T-cell (primary cell): ENCODE results near the gene PRKAR2B. TPM values are rescaled to one million over a fixed set of nuclear protein-coding genes. Genes with fewer than 3 reads are reported as not detected.

Experiments used
- ATAC-seq, 4 experiments: fragments of 200-7000 bp in 3 of 4; fragments of 150-1000 bp in 1 of 4; cut with Tn5 transposase; replicated peaks in 1 of 4; 1 replicate in 3 of 4; 2 replicates in 1 of 4; pipeline ENCODE4 v1.10.0; 2021; ENCODE audit warnings: moderate library complexity in 3 of 4, mild to moderate bottlenecking in 2 of 4, moderate number of reproducible peaks in 1 of 4
- CTCF ChIA-PET, 2 donors: fragments of 300-600 bp; sonication (Branson Sonifier 250); formaldehyde crosslinking; loops; one replicate each; lab custom pipeline; 2022; ENCODE audit warnings: antibody characterized with exemption in 2 of 2; lab: Charles Lee
- POLR2A ChIA-PET, 2 donors: fragments of 300-600 bp; sonication (Branson Sonifier 250); formaldehyde crosslinking; loops; one replicate each; lab custom pipeline; 2022; ENCODE audit warnings: antibody characterized with exemption in 2 of 2; lab: Charles Lee
- DNase-seq, 35 experiments: peaks; one replicate each; pipeline versions ENCODE4 v3.0.0 to v3.0.0-alpha.2; 2013 to 2023
- H3K27ac ChIP-seq: one replicate; pipeline ENCODE4 v1.5.1; 2013; ENCODE audit warnings: low read length
- H3K27me3 ChIP-seq, 2 experiments: replicated peaks in 1 of 2; 1 replicate in 1 of 2; 2 replicates in 1 of 2; pipeline versions ENCODE4 v1.6.1 to v1.7.0; 2013; ENCODE audit warnings: low read length in 1 of 2, mixed read lengths in 1 of 2; ENCODE audit not compliant: control insufficient read depth in 2 of 2, insufficient read depth in 2 of 2; ENCODE audit errors: extremely low read depth in 1 of 2
- H3K36me3 ChIP-seq, 2 donors: 1 replicate in 1 of 2; 2 replicates in 1 of 2; pipeline versions ENCODE4 v1.6.1 to v1.7.0; 2013; ENCODE audit warnings: low read length in 1 of 2; ENCODE audit not compliant: control insufficient read depth in 2 of 2, insufficient read depth in 1 of 2; ENCODE audit errors: extremely low read depth in 1 of 2
- H3K4me1 ChIP-seq, 2 experiments: 1 replicate in 1 of 2; 2 replicates in 1 of 2; pipeline versions ENCODE4 v1.6.1 to v1.7.0; 2013; ENCODE audit warnings: low read length in 2 of 2, mixed read lengths in 1 of 2; ENCODE audit not compliant: insufficient read depth in 2 of 2, control insufficient read depth in 1 of 2; ENCODE audit errors: extremely low read depth in 1 of 2
- H3K4me3 ChIP-seq, 2 donors: 1 replicate in 1 of 2; 2 replicates in 1 of 2; pipeline versions ENCODE4 v1.5.1 to v1.7.0; 2013; ENCODE audit warnings: mild to moderate bottlenecking in 2 of 2, low read length in 1 of 2, moderate library complexity in 1 of 2; ENCODE audit not compliant: control insufficient read depth in 1 of 2; ENCODE audit errors: extremely low read depth in 1 of 2
- H3K9me3 ChIP-seq: 2 replicates; pipeline ENCODE4 v1.7.0; 2013
- H3K27ac Mint-ChIP-seq, 2 donors: one replicate each; pipeline ENCODE4 v1.8.0; 2020 to 2021; ENCODE audit warnings: mild to moderate bottlenecking in 2 of 2, mixed read lengths in 2 of 2
- H3K27me3 Mint-ChIP-seq, 2 donors: one replicate each; pipeline ENCODE4 v1.8.0; 2021 to 2022; ENCODE audit warnings: mixed read lengths in 2 of 2
- H3K36me3 Mint-ChIP-seq: one replicate; pipeline ENCODE4 v1.8.0; 2021; ENCODE audit warnings: mixed read lengths
- H3K4me1 Mint-ChIP-seq, 3 donors: one replicate each; pipeline ENCODE4 v1.8.0; 2020 to 2022; ENCODE audit warnings: mixed read lengths in 3 of 3, mild to moderate bottlenecking in 1 of 3
- H3K4me3 Mint-ChIP-seq, 3 donors: one replicate each; pipeline ENCODE4 v1.8.0; 2020 to 2022; ENCODE audit warnings: mild to moderate bottlenecking in 3 of 3, mixed read lengths in 3 of 3, moderate library complexity in 3 of 3
- H3K9me3 Mint-ChIP-seq, 3 donors: one replicate each; pipeline ENCODE4 v1.8.0; 2020 to 2022; ENCODE audit warnings: mixed read lengths in 3 of 3
- WGBS: methylation state at CpG from one replicate; pipeline ENCODE4 v1.1.5; 2013; ENCODE audit warnings: missing lambda C conversion rate; ENCODE audit not compliant: insufficient coverage; 5-methylcytosine and 5-hydroxymethylcytosine counted together
- total RNA-seq, 35 experiments: library from RNA in 6 of 35; stranded (reverse) in 6 of 35; fragments of 120-200 nt in 1 of 35; gene quantifications; one replicate each; pipeline versions ENCODE4 v1.2.1 to v1.2.4 and lab custom pipeline; 2013 to 2026

The PRKAR2B gene
- total RNA-seq, 5 donors from 2014 or later (not counting 1 experiment from before 2014, with no cell fraction given) = 0.58 to 2.2 (median 1.0) TPM

DNA sequence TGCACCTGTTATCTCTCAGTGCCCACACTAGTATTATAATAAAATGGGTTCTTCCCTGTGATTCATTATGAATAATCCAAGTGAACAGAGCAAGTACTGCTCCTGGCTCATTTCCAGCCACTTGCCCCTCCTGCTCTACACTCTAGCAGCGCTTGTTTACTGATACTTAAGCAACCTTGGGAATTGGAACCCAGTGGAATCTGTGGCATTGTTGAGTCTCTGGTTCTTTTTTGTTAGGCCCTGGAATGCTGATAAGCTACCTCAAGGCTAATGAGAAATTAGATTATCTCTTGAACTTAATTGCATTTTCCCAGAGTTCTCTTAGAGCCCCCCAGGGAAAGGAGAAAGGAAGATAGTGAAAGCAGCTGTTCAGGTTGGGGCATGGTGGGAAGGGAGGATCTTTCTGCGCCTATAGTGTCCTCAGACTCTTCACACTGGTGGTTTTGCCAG lies 34.0 kb downstream of the PRKAR2B start:
- no peak for DNase-seq
- Mint-ChIP-seq H3K4me1 (no peaks in the 10 kb centered on the region), H3K36me3 (no peaks in the 10 kb centered on the region), H3K9me3 (no peaks in the 10 kb centered on the region), H3K27me3 (no peaks in the 10 kb centered on the region), H3K4me3 (no peak overlapping the region), H3K27ac (no peak overlapping the region)
- no peaks in the 10 kb centered on the region for H3K27me3 ChIP-seq
- no peaks in the 10 kb centered on the region for H3K9me3 ChIP-seq
- H3K36me3 ChIP-seq = no peaks in the 10 kb centered on the region
- 86% methylated on average over 1 of the region's 2 CpGs for WGBS
- ChIA-PET CTCF (no interaction called here), POLR2A (no interaction called here)
- H3K27ac ChIP-seq = no peak overlapping the region
- no peak for ATAC-seq
- H3K4me1 ChIP-seq = no peaks in the 10 kb centered on the region
- no peak overlapping the region for H3K4me3 ChIP-seq

DNA sequence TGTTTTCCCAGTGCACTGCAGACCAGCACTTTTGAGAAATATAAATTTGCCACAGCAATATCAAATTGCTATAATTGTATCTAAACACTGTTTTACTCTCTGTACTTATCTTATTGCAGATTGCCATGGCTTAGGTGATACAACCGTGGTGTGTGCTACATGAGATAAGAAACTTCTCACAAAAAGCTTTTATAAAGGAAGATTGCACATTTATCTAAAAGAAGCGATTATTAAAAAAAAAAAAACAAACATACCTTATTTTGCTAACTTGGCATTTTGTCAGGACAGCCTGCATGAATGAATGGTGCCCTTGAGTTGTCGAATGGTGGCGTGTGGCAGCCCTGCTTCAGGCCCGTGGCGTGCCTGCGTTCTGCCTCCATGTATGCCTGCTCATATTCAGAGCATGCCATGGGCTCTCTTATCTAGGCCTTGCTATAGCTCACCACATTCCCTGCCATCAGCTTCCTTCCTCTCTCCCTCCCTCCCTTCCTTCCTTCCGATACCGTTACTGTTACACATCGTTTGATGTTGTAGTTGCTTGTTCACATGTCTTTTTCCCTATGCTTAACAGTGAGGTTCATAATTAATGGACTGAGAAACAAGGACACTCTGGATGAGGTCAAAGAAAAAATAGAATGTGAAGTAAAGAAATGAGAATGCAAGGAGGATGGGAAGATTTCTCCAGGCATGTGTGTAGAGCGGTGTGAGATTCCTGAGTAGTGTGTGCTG lies 34.9 kb downstream of the PRKAR2B start:
- no peak overlapping the region for H3K27ac ChIP-seq

DNA sequence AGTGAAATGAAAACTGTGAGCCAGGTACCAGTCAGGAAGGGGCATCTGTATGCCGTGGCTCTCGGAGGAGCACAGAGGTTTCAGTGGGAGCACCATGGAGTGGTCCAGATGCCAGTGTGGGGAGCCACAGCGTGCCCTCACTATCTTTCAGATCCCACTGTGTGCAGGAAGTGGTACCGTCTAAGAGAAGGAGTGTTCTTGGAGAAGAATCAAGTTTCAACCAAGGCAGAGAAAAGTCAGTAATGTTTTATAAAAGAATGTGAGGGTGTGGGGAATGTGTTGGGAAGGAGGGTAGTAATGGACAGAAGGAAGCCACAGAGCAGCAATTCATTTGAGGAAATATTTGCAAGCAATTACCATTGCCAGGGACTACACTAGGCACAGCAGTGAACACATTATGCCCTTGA lies 35.6 kb downstream of the PRKAR2B start:
- ChIA-PET POLR2A (interaction anchor here in 1 of 2 donors (0.5 kb wide), 1 partner anchor 21 kb away, joined by 5 read pairs; no protein-coding TSS in a partner anchor), CTCF (no interaction called here)
- H3K4me3 Mint-ChIP-seq = no peak overlapping the region
- H3K27me3 Mint-ChIP-seq = peaks cover 0 to 2% of the 10 kb centered on the region in 2 donors
- no peaks in the 10 kb centered on the region for H3K36me3 ChIP-seq
- no peaks in the 10 kb centered on the region for H3K4me1 Mint-ChIP-seq
- no peaks in the 10 kb centered on the region for H3K9me3 Mint-ChIP-seq
- no peaks in the 10 kb centered on the region for H3K9me3 ChIP-seq
- DNase-seq (no peak), ATAC-seq (no peak)
- H3K4me3 ChIP-seq = no peak overlapping the region
- no peaks in the 10 kb centered on the region for H3K4me1 ChIP-seq
- 89% methylated on average over 4 of the region's 4 CpGs for WGBS
- H3K36me3 Mint-ChIP-seq = no peaks in the 10 kb centered on the region
- no peak overlapping the region for H3K27ac Mint-ChIP-seq
- H3K27me3 ChIP-seq = no peaks in the 10 kb centered on the region
- no peak overlapping the region for H3K27ac ChIP-seq

More for the DNA sequence above, 34.9 kb downstream of the PRKAR2B start:
- no peaks in the 10 kb centered on the region for H3K27me3 Mint-ChIP-seq
- DNase-seq (no peak), ATAC-seq (no peak)
- H3K27ac Mint-ChIP-seq = no peak overlapping the region
- Histone ChIP-seq H3K27me3 (no peaks in the 10 kb centered on the region), H3K4me3 (no peak overlapping the region), H3K9me3 (no peaks in the 10 kb centered on the region), H3K4me1 (no peaks in the 10 kb centered on the region), H3K36me3 (no peaks in the 10 kb centered on the region)
- no peaks in the 10 kb centered on the region for H3K4me1 Mint-ChIP-seq
- H3K4me3 Mint-ChIP-seq = no peak overlapping the region
- H3K36me3 Mint-ChIP-seq = no peaks in the 10 kb centered on the region
- H3K9me3 Mint-ChIP-seq = no peaks in the 10 kb centered on the region
- CTCF ChIA-PET = no interaction called here
- POLR2A ChIA-PET = interaction anchor here in 1 of 2 donors (0.5 kb wide), 1 partner anchor 22 kb away, joined by 5 read pairs; no protein-coding TSS in a partner anchor
- 91% methylated on average over 7 of the region's 11 CpGs for WGBS

DNA sequence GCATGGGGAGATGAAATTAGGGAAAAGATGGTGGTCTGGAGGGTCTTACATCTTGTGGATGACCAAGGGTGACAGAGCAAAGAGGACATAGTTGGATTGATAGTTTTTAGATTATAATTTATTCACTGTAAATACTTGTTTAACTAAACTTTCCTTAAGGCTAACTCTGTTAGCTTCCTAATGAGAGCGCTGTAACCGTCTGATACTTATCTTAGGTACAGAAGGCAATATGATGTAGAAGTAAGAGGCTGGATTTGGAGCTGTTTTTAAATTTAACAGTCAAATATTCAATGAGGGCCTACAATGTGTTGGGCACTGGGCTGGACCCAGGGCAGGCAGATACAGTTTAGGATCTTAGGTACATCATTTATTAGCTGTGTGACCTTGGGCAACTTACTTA lies 36.0 kb downstream of the PRKAR2B start:
- no peaks in the 10 kb centered on the region for H3K27me3 ChIP-seq
- DNase-seq = no peak
- H3K27me3 Mint-ChIP-seq = peaks cover 0 to 2% of the 10 kb centered on the region in 2 donors
- H3K27ac Mint-ChIP-seq = no peak overlapping the region
- no peaks in the 10 kb centered on the region for H3K36me3 ChIP-seq
- H3K9me3 Mint-ChIP-seq = no peaks in the 10 kb centered on the region
- H3K4me3 Mint-ChIP-seq = no peak overlapping the region
- H3K27ac ChIP-seq = no peak overlapping the region
- no peaks in the 10 kb centered on the region for H3K9me3 ChIP-seq
- POLR2A ChIA-PET = no interaction called here
- CTCF ChIA-PET = interaction anchor here in 1 of 2 donors (0.6 to 0.7 kb wide), 2 partner anchors 10 to 16 kb away, joined by 3 read pairs; no protein-coding TSS in a partner anchor
- WGBS = no CpG with 5 or more reads among the region's 2 CpGs
- no peak for ATAC-seq
- H3K4me3 ChIP-seq = no peak overlapping the region
- no peaks in the 10 kb centered on the region for H3K4me1 ChIP-seq
- no peaks in the 10 kb centered on the region for H3K4me1 Mint-ChIP-seq
- H3K36me3 Mint-ChIP-seq = no peaks in the 10 kb centered on the region

DNA sequence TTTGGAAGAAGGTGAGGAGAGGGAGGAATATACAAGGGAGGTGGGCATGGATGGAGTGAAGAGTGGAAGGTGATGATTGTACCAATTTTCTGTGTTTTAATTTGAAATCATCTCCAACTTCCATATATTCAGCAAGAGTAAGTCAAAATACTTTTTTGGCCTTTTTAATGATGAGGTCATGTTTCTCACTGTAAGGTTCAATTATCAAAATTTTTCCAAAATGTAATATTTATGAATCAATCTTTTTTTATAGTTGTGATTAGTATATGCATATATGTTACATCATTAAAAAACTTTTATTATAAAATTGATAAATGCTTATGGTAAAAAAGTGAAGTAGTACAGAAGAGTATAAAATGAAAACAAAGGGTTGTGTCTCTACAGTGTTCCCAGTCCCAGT lies 40.7 kb downstream of the PRKAR2B start:
- H3K4me3 Mint-ChIP-seq = no peak overlapping the region
- DNase-seq (no peak), ATAC-seq (no peak)
- ChIA-PET POLR2A (interaction anchor here in 1 of 2 donors (0.6 kb wide), 1 partner anchor 211 kb away, joined by 3 read pairs; no protein-coding TSS in a partner anchor), CTCF (no interaction called here)
- H3K27ac Mint-ChIP-seq = no peak overlapping the region
- no peak overlapping the region for H3K4me3 ChIP-seq
- no peaks in the 10 kb centered on the region for H3K9me3 ChIP-seq
- no peak overlapping the region for H3K27ac ChIP-seq
- no peaks in the 10 kb centered on the region for H3K36me3 ChIP-seq
- H3K27me3 ChIP-seq = peaks cover 0 to 3% of the 10 kb centered on the region in 2 experiments
- no peaks in the 10 kb centered on the region for H3K36me3 Mint-ChIP-seq
- no peaks in the 10 kb centered on the region for H3K4me1 Mint-ChIP-seq
- H3K4me1 ChIP-seq = no peaks in the 10 kb centered on the region
- no peaks in the 10 kb centered on the region for H3K9me3 Mint-ChIP-seq
- peaks cover 0 to 2% of the 10 kb centered on the region in 2 donors for H3K27me3 Mint-ChIP-seq

DNA sequence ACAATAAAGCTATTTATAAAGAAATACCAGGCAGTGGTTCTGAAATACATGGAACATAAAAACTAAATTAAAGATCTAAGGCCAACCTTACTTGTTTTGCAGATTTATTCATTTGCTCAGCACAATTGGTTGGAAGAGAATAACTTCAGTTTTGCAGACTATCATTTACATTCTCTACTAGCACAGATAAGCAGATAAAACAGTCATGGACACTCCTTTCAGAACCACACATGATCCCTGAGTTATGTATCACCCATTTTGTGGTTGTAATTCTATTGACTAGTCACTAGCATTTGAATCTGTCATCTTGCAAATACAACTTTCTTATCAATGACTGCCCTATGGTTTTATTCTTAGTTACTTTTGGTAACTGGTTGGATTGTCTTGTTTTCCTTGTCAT lies 45.1 kb downstream of the PRKAR2B start:
- no peaks in the 10 kb centered on the region for H3K36me3 ChIP-seq
- DNase-seq (no peak), ATAC-seq (no peak)
- Mint-ChIP-seq H3K4me1 (peaks cover 4 to 7% (median 5%) of the 10 kb centered on the region in 3 donors), H3K36me3 (no peaks in the 10 kb centered on the region), H3K27me3 (no peaks in the 10 kb centered on the region), H3K27ac (no peak overlapping the region), H3K4me3 (no peak overlapping the region), H3K9me3 (peaks cover 0 to 2% (median 0%) of the 10 kb centered on the region in 3 donors)
- POLR2A ChIA-PET = no interaction called here
- peaks cover 0 to 3% of the 10 kb centered on the region in 2 experiments for H3K27me3 ChIP-seq
- CTCF ChIA-PET = no interaction called here
- H3K27ac ChIP-seq = no peak overlapping the region
- no peaks in the 10 kb centered on the region for H3K9me3 ChIP-seq
- no peak overlapping the region for H3K4me3 ChIP-seq
- H3K4me1 ChIP-seq = no peaks in the 10 kb centered on the region
